ENCODE data around the gene BBS9.
A peak's percentile ranks its signal among the peaks of the same experiment; 100 is the strongest.
"Not testable (repeated sequence)": the region's sequence is repeated elsewhere in the genome, so short reads cannot be mapped to it uniquely, and the experiment has no call there.

BBS9 gene

GRCh38 chr7:33471636-33472242 lies 342.4 kb downstream of the BBS9 start:
- H3K4me3 ChIP-seq (ENCODE audit: control insufficient read depth, low read depth, low read length) = no peak overlapping the region
- peak; percentile 11 for DNase-seq (ENCODE audit: low read depth)
- TF ChIP-seq, protein P1, sequence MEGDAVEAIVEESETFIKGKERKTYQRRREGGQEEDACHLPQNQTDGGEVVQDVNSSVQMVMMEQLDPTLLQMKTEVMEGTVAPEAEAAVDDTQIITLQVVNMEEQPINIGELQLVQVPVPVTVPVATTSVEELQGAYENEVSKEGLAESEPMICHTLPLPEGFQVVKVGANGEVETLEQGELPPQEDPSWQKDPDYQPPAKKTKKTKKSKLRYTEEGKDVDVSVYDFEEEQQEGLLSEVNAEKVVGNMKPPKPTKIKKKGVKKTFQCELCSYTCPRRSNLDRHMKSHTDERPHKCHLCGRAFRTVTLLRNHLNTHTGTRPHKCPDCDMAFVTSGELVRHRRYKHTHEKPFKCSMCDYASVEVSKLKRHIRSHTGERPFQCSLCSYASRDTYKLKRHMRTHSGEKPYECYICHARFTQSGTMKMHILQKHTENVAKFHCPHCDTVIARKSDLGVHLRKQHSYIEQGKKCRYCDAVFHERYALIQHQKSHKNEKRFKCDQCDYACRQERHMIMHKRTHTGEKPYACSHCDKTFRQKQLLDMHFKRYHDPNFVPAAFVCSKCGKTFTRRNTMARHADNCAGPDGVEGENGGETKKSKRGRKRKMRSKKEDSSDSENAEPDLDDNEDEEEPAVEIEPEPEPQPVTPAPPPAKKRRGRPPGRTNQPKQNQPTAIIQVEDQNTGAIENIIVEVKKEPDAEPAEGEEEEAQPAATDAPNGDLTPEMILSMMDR (conservative IDR thresholded peaks at IDR 0.05; ENCODE audit: control insufficient read depth, insufficient read depth, low read depth, low read length) = no peak

- DNase-seq (ENCODE audit: low read depth) = no peak
- TF ChIP-seq, protein P1 (conservative IDR thresholded peaks at IDR 0.05; ENCODE audit: control insufficient read depth, insufficient read depth, low read depth, low read length) = no peak
- no peak overlapping the region for H3K4me3 ChIP-seq (ENCODE audit: control insufficient read depth, low read depth, low read length)
These were observed 343.1 kb downstream of the BBS9 start for GRCh38 chr7:33472348-33473025.

GRCh38 chr7:33477719-33478480 lies 348.5 kb downstream of the BBS9 start:
- TF ChIP-seq, protein P1 (conservative IDR thresholded peaks at IDR 0.05; ENCODE audit: control insufficient read depth, insufficient read depth, low read depth, low read length) = no peak
- no peak overlapping the region for H3K4me3 ChIP-seq (ENCODE audit: control insufficient read depth, low read depth, low read length)
- DNase-seq (ENCODE audit: low read depth) = no peak

DNA sequence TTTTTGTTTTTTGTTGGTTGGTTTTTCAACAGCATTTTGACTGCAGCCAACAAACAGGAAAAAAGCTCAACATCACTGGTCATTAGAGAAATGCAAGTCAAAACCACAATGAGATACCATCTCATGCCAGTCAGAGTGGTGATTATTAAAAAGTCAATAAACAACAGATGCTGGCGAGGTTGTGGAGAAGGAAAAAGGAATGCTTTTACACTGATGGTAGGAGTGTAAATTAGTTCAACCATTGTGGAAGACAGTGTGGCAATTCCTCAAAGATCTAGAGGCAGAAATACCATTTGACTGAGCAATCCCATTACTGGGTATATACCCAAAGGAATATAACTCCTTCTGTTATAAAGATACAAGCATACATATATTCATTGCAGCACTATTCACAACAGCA lies 355.1 kb downstream of the BBS9 start:
- not testable (repeated sequence) for H3K4me3 ChIP-seq (ENCODE audit: control insufficient read depth, low read depth, low read length)
- DNase-seq (ENCODE audit: low read depth) = peak; percentile 10

DNA sequence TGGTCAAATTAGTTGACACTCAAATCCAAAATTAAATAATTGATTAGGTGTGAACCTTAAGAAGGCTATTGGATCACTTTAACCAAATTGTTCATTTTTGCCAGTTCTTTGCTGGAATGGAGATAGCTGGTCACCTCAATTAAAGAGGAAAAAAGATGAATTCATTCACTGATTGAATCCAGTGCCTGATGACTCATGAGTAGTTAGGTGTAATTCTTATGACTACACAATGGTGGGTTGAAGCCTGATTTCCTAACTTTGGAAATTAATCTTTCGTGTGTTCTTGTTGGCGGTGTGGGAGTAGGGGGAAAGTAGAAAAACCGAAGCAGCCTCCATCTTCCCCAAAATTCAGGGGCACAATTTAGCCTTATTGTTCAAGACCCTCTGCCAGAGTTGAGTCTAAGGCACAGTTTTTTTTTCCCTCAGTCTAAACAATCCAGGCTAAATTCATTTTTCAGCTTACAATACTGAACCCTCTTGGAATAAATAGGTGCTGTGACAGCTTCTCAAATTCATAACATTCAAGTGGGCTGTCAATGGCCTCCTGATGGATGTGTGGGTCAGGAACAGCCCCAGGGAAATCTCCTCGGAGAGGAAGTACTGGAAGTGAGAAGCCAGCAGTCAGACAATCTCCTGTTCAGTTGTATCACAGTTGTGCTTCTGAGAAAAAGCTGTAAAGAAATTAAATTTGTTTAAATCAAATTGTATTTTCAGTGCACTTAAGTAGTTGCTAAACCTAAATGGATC lies 356.6 kb downstream of the BBS9 start:
- H3K4me3 ChIP-seq (ENCODE audit: control insufficient read depth, low read depth, low read length) = no peak overlapping the region
- DNase-seq (ENCODE audit: low read depth) = peak; percentile 75
- TF ChIP-seq, protein P1 (conservative IDR thresholded peaks at IDR 0.05; ENCODE audit: control insufficient read depth, insufficient read depth, low read depth, low read length) = no peak

- no peak for DNase-seq (ENCODE audit: low read depth)
- TF ChIP-seq, protein P1 (conservative IDR thresholded peaks at IDR 0.05; ENCODE audit: control insufficient read depth, insufficient read depth, low read depth, low read length) = no peak
- no peak overlapping the region for H3K4me3 ChIP-seq (ENCODE audit: control insufficient read depth, low read depth, low read length)
These were observed 357.3 kb downstream of the BBS9 start for GRCh38 chr7:33486633-33487032.
